A673 (cell line): ENCODE results near the gene MEGF10.

ENCODE experiments used
- CTCF ChIP-seq: fragments of 300-800, 200-600 bp; sonication (generic); conservative IDR thresholded peaks from 2 replicates; pipeline ENCODE4 v1.5.1; 2017; ENCODE audit warnings: low read depth, mild to moderate bottlenecking, antibody characterized with exemption, low read length, moderate library complexity, mixed read lengths
- EZH2 ChIP-seq: fragments of 200-600 bp; sonication (generic); IDR thresholded peaks from 2 replicates; pipeline ENCODE4 v1.6.1; 2017; ENCODE audit warnings: borderline replicate concordance, low read depth, mild to moderate bottlenecking, mixed read lengths, antibody characterized with exemption, low read length; ENCODE audit not compliant: poor library complexity, severe bottlenecking

- TF ChIP-seq CTCF (no peak), EZH2 (no peak)
These were observed 34.2 kb downstream of the MEGF10 start for GRCh38 chr5:127324756-127325155.
